SK-N-SH (cell line): ENCODE measurements around the gene AGRP.

Experiments used
- CHD2 ChIP-seq: fragments of 150-350 bp; IDR thresholded peaks from 2 replicates; pipeline ENCODE4 v1.6.1; 2018; ENCODE audit warnings: low read length; ENCODE audit not compliant: partially characterized antibody
- CTCF ChIP-seq: fragments of 200-600 bp; sonication (generic); IDR thresholded peaks from 2 replicates; pipeline ENCODE4 v1.6.1; 2017; ENCODE audit warnings: antibody characterized with exemption, mild to moderate bottlenecking, moderate library complexity
- EP300 ChIP-seq, 2 experiments: IDR thresholded peaks; 2 replicates each; pipeline versions ENCODE4 v1.4.0 to v1.6.1; 2012; ENCODE audit warnings: borderline replicate concordance in 1 of 2, low read depth in 1 of 2, low read length in 1 of 2
- GATA2 ChIP-seq: sonication (generic); formaldehyde crosslinking; IDR thresholded peaks from 2 replicates; pipeline ENCODE4 v1.5.0; 2020; ENCODE audit warnings: mild to moderate bottlenecking, missing genetic modification reagents
- NRF1 ChIP-seq: IDR thresholded peaks from 2 replicates; pipeline ENCODE4 v1.6.1; 2012; ENCODE audit warnings: low read depth, mild to moderate bottlenecking, low read length
- PBX3 ChIP-seq: IDR thresholded peaks from 2 replicates; pipeline ENCODE4; 2012
- POLR2AphosphoS5 ChIP-seq: IDR thresholded peaks from 2 replicates; pipeline ENCODE4 v1.6.1; 2012; ENCODE audit warnings: low read depth, low read length
- RCOR1 ChIP-seq: fragments of 150-350 bp; IDR thresholded peaks from 2 replicates; pipeline ENCODE4 v1.6.1; 2017; ENCODE audit warnings: antibody characterized with exemption, low read length
- REST ChIP-seq: IDR thresholded peaks from 2 replicates; pipeline ENCODE4 v1.6.1; 2012; ENCODE audit warnings: mild to moderate bottlenecking, low read depth, low read length, moderate library complexity
- TAF1 ChIP-seq: IDR thresholded peaks from 2 replicates; pipeline ENCODE4 v1.6.1; 2012; ENCODE audit warnings: low read depth, mild to moderate bottlenecking, low read length, moderate library complexity, borderline replicate concordance
- TEAD4 ChIP-seq: IDR thresholded peaks from 2 replicates; pipeline ENCODE4 v1.4.0; 2012; ENCODE audit warnings: mild to moderate bottlenecking, borderline replicate concordance; ENCODE audit not compliant: insufficient read depth
- USF2 ChIP-seq: fragments of 150-350 bp; IDR thresholded peaks from 2 replicates; pipeline ENCODE4 v1.6.1; 2017; ENCODE audit warnings: antibody characterized with exemption, low read length, low read depth, borderline replicate concordance
- ZBTB33 ChIP-seq: IDR thresholded peaks from 2 replicates; pipeline ENCODE4 v1.4.0; 2012; ENCODE audit warnings: low read depth, borderline replicate concordance

- TF ChIP-seq GATA2, result no peak
- TF ChIP-seq REST, result no peak
- no peak for TF ChIP-seq EP300 (IDR thresholded peaks at IDR 0.05; ENCODE audit: borderline replicate concordance in 1 of 2, low read depth in 1 of 2, low read length in 1 of 2)
- no peak for TF ChIP-seq POLR2AphosphoS5
- TF ChIP-seq NRF1, result no peak
- TF ChIP-seq CTCF, result no peak
- TF ChIP-seq TAF1, result no peak
- TF ChIP-seq USF2, result no peak
- TF ChIP-seq RCOR1, result no peak
- no peak for TF ChIP-seq ZBTB33
- TF ChIP-seq CHD2, result no peak
- no peak for TF ChIP-seq TEAD4
- TF ChIP-seq PBX3, result no peak
Measured at GRCh38 chr16:67445126-67445426, 38.3 kb downstream of the AGRP start.
